ENCODE measurements around the gene ZPBP2.
"Not testable (repeated sequence)": the region's sequence is repeated elsewhere in the genome, so short reads cannot be mapped to it uniquely, and the experiment has no call there.

The ZPBP2 gene

GRCh38 chr17:39867880-39868553, at the start of gene ZPBP2:
Gene ZPBP2 (plus strand): TSS chr17:39868202. CDS start chr17:39868355, 153 bp downstream.
- no peak for DNase-seq (ENCODE audit: low spot score)

GRCh38 chr17:39818358-39819000, 49.5 kb upstream of the ZPBP2 start:
- DNase-seq (ENCODE audit: low spot score): no peak

- no peak for DNase-seq (ENCODE audit: low spot score)
These were observed 47.5 kb upstream of the ZPBP2 start for GRCh38 chr17:39820541-39820940.

GRCh38 chr17:39820987-39821386, 47.0 kb upstream of the ZPBP2 start:
- no peak for DNase-seq (ENCODE audit: low spot score)

GRCh38 chr17:39822051-39822451, 46.0 kb upstream of the ZPBP2 start:
- no peak for DNase-seq (ENCODE audit: low spot score)

- no peak for DNase-seq (ENCODE audit: low spot score)
These were observed 44.5 kb upstream of the ZPBP2 start for GRCh38 chr17:39823407-39824054.

GRCh38 chr17:39826334-39826733, 41.7 kb upstream of the ZPBP2 start:
- no peak for DNase-seq (ENCODE audit: low spot score)

- DNase-seq (ENCODE audit: low spot score): no peak
These were observed 39.6 kb upstream of the ZPBP2 start for GRCh38 chr17:39828443-39828842.

GRCh38 chr17:39831588-39831987, 36.4 kb upstream of the ZPBP2 start:
- no peak for DNase-seq (ENCODE audit: low spot score)

- no peak for DNase-seq (ENCODE audit: low spot score)
These were observed 34.0 kb upstream of the ZPBP2 start for GRCh38 chr17:39834017-39834416.

- DNase-seq (ENCODE audit: low spot score): peak; percentile 22
These were observed 32.8 kb upstream of the ZPBP2 start for GRCh38 chr17:39835038-39835786.

GRCh38 chr17:39836117-39836516, 31.9 kb upstream of the ZPBP2 start:
- no peak for DNase-seq (ENCODE audit: low spot score)

- no peak for DNase-seq (ENCODE audit: low spot score)
These were observed 29.9 kb upstream of the ZPBP2 start for GRCh38 chr17:39838057-39838456.

- DNase-seq (ENCODE audit: low spot score): no peak
These were observed 29.2 kb upstream of the ZPBP2 start for GRCh38 chr17:39838784-39839183.

GRCh38 chr17:39841134-39841683, 26.8 kb upstream of the ZPBP2 start:
- DNase-seq (ENCODE audit: low spot score): no peak

GRCh38 chr17:39845052-39845846, 22.8 kb upstream of the ZPBP2 start:
- no peak for DNase-seq (ENCODE audit: low spot score)

- DNase-seq (ENCODE audit: low spot score): no peak
These were observed 21.8 kb upstream of the ZPBP2 start for GRCh38 chr17:39846205-39846604.

- DNase-seq (ENCODE audit: low spot score): no peak
These were observed 19.4 kb upstream of the ZPBP2 start for GRCh38 chr17:39848600-39848999.

- DNase-seq (ENCODE audit: low spot score): not testable (repeated sequence)
These were observed 17.8 kb upstream of the ZPBP2 start for GRCh38 chr17:39850186-39850585.

GRCh38 chr17:39852239-39852638, 15.8 kb upstream of the ZPBP2 start:
- no peak for DNase-seq (ENCODE audit: low spot score)

- no peak for DNase-seq (ENCODE audit: low spot score)
These were observed 13.1 kb upstream of the ZPBP2 start for GRCh38 chr17:39854909-39855308.

Data from iPS-NIHi11 (cell line).